ENCODE measurements around the gene XRCC6.
"Not testable (repeated sequence)": the region's sequence is repeated elsewhere in the genome, so short reads cannot be mapped to it uniquely, and the experiment has no call there.

XRCC6 gene

DNA sequence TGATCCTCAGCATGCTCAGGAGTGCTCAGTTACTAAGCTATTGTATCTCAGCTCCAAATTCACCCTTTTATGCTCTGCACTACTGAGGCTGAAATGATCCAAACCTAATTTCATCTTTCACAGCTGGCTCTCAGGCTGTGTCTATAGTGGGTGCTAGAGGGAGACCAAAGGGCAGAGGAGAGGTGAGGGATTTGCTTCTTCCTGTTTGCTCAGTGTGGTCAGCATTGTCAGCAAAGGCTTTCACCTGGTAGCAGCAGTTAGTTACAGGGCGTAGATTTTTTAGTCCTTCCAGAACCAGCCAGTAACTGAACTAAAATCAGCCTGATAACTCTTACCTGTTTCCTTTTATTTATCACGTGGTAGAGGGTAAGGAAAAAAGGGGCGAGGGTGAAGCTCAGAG is 33.2 kb downstream of the XRCC6 start:
- FAIRE-seq = no peak

DNA sequence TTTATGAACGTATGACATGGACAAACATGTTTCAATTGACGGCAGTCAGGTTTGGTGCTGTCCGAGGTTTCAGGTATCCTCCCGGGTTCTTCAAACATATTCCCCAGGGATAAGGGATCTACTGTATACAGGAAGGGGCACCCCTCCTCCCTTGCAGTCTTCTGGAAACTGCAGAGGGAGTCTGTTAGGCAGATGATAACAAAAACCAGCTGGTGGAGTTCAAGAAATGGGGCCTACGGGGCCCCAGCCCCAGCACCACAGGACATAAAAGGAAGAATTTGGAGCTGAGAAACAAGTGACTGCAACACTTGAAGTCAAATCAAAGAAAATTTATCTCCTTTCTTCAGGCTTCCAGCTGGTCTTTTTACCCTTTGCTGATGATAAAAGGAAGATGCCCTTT is 35.5 kb downstream of the XRCC6 start:
- FAIRE-seq = no peak

DNA sequence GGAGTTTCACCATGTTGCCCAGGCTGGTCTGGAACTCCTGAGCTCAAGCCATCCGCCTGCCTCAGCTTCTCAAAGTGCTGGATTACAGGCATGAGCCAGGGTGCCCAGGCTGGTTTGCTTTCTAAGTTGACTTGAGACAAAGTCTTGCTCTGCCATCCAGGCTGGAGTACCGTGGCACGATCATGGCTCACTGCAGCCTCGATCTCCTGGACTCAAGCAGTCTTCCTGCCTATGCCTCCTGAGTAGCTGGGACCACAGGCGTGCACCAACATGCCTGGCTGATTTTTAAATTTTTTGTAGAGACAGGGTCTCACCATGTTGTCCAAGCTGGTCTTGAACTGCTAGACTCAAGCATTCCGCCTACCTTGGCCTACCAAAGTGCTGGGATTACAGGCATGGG is 36.6 kb downstream of the XRCC6 start:
- FAIRE-seq = no peak

DNA sequence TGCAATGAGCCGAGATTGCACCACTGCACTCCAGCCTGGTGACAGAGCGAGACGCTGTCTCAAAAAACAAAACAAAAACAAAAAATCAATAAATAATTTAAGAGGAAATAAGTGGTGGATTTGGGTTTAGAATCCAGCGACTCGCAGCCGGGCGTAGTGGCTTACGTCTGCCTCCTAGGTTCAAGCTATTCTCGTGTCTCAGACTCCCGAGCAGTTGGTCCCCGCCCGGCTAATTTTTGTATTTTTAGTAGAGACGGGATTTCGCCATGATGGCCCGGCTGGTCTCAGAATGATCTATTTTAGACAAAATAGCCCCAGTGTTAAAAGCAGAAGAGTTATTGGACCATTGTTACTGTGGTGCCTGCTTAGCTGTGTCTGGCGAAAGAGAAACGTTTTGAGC is 37.8 kb downstream of the XRCC6 start:
- no peak for FAIRE-seq

DNA sequence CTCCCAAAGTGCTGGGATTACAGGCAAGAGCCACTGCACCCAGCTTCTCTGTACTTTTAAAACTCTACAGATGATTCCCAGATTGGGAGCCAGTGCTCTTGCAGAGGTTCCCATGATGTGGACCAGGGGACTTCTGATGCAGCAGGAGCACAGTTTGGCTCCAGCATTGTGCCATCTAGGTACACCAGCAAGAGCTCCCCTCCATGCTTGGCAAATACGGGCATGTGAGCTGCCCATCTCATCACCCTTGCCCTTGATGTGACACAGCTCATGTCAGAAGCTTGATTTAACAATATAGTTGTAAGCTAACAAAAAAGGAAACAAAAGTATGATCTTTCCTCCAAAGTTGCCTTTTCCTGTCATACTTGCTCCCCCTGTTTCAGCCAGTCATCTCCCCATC is 38.8 kb downstream of the XRCC6 start:
- no peak for FAIRE-seq

DNA sequence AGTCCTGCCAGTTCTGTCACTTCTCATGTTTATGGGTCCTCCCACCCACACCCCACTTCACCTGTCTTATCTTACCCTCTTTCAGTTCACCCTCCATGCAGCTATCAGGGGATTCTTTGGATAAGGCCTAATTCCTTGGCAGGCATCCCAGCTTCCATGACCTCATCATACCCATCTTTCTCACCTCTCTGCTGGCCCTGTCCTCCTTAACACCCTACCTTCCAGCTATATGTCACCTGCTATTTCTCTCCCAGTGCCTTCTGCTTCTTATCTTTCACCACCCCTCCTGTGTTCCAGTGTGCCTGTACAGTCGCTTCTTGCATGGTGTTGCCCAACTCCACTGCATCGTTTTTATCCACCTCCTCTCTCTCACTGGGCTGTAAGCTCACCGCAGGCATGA is 39.3 kb downstream of the XRCC6 start:
- no peak for FAIRE-seq

DNA sequence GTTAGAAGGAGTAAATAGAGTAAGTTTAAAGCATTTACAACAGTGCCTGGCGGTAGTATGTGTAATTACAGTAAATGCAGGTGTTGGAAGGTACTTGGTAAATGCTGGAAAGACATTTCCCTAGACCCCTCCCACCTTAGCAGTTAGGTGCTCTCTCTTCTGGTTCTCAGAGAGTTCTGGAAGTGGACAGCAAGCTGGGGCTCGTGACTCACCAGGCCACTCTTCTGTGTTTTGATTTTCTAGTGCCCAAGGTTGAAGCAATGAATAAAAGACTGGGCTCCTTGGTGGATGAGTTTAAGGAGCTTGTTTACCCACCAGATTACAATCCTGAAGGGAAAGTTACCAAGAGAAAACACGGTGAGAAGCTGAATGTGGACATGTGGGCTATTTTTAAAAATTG is 40.0 kb downstream of the XRCC6 start:
- no peak for FAIRE-seq

DNA sequence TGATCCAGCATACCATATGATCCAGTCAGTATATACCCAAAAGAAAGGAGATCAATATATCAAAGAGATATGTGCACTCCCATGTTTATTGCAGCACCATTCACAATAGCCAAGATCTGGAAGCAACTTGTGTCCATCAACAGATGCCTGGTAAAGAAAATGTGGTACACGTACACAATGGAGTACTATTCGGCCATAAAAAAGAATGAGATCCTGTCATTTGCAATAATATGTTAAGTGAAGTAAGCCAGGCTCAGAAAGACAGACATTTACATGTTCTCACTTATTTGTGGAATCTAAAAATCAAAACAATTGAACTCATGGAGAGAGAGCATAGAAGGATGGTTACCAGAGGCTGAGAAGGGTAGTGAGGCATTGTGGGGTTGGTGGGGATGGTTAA is 40.6 kb downstream of the XRCC6 start:
- no peak for FAIRE-seq

DNA sequence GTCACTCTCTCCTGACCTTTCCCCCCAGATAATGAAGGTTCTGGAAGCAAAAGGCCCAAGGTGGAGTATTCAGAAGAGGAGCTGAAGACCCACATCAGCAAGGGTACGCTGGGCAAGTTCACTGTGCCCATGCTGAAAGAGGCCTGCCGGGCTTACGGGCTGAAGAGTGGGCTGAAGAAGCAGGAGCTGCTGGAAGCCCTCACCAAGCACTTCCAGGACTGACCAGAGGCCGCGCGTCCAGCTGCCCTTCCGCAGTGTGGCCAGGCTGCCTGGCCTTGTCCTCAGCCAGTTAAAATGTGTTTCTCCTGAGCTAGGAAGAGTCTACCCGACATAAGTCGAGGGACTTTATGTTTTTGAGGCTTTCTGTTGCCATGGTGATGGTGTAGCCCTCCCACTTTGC is 42.5 kb downstream of the XRCC6 start:
- not testable (repeated sequence) for FAIRE-seq

DNA sequence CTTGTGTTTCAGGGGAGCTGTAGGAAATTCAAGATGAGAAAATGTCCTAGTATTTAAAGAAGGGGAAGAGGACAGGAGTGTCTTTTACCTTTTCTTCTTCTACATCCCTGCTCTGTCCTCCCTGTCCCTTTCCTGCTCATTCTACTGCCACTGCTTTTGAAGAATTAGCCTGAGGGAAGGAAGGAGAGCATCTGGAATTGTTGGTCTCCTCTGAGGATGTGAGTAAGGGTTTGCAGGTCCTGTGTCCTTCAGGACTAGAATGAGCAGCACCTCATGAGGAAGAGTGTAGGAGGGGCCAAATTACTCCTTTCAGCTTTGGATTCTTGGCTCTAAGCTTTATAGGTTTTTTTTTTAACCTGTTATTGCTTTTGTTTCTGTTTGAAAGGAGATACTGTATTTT is 43.4 kb downstream of the XRCC6 start:
- no peak for FAIRE-seq

DNA sequence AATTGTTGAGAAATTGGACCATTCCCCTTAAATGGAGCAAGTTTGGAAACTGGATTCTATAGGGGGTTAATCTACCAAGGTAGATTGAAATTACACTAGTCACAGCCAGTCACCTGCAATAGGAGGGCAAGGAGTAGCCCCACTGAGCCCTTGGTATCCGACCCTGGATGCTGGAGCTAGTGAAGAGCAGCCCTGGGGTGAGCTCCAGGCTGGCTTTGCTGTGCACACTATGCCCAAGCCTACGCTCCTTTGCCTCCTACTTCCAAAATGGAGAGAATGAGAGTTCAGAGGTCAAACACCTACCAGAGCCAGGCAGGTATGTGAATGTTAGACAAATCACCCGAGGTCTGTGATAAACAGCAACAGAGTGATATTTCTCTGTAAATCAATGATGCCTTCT is 43.9 kb downstream of the XRCC6 start:
- FAIRE-seq = no peak

DNA sequence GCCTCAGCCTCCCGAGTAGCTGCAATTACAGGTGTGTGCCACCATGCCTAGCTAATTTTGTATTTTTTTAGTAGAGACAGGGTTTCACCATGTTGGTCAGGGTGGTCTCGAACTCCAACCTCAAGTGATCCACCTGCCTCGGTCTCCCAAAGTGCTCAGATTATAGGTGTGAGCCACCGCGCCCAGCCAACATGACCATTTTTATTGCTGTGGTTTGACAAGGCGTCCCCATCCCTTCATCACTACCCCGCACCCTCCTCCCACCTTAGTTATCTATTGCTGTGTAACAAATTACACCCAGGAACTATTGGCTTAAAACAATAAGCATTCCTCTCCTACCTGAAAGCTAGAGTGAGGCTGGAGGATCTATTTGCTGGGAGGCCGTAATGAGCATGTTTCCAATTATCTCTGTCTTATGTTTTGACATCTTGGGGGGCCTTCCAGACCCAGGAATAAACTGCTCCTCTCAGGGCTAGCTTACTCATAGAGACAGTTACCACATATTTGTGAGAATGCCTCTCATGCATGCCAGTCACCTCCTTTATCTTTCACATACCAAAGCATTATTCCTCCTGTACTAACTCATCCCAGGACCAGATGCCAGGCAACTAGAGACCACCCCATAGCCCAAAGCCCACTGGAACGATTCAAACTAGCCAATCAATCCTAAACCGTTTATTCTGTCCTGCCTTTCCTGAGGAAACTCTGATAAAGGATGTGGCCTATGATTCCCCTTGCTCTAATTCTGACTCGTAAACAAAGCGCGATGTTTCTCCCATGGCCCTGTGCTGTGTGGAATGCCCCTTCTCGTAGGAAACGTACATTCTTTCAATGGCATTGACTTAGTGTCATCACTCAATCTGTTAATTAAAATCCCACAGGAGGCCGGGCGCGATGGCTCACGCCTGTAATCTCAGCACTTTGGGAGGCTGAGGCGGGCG is 48.1 kb downstream of the XRCC6 start:
- no peak for FAIRE-seq

DNA sequence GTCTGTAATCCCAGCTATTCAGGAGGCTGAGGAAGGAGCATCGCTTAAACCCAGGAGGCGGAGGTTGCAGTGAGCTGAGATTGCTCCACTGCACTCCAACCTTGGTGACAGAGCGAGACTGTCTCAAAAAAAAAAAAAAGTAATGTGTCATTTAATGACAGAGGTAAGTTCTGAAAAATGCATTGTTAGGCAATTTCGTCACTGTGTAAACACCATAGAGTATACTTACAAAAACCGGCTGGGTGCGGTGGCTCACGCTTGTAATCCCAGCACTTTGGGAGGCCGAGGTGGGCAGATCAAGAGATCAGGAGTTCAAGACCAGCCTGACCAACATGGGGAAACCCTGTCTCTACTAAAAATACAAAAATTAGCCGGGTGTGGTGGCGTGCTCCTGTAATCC is 51.0 kb downstream of the XRCC6 start:
- FAIRE-seq = not testable (repeated sequence)

DNA sequence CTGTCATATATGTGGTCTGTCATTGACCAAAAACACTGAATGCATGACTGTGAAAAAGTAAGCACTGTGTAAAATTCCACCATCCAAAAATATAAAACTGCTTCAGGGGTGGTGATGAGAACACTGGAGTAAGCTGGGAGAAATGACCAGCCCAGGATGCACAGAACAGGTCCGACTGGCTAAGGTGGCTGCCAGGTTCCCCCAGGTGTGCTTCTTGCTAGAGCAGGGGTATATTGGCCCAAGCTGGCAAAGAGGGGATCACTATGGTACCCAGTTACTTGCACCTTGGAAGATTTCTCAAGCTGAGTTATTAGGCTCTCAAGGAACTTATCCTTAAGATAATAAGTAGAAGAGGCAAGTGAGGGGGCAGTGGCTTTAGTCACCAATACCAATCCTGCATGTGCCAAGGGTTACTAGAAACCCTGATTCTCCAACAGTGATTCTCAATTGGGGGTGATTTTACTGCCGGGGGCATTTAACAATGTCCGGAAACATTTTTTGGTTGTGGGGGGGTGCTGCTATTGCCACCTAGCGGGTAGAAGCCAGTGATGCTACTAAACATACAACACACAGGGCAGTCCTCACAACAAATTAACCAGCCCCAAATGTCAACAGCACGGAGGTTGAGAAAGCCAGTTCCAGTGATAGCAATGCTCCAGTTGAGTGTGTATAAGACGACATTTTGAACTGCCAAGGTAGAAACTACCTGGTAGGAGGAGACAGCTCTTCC is 51.9 kb downstream of the XRCC6 start:
- no peak for FAIRE-seq

DNA sequence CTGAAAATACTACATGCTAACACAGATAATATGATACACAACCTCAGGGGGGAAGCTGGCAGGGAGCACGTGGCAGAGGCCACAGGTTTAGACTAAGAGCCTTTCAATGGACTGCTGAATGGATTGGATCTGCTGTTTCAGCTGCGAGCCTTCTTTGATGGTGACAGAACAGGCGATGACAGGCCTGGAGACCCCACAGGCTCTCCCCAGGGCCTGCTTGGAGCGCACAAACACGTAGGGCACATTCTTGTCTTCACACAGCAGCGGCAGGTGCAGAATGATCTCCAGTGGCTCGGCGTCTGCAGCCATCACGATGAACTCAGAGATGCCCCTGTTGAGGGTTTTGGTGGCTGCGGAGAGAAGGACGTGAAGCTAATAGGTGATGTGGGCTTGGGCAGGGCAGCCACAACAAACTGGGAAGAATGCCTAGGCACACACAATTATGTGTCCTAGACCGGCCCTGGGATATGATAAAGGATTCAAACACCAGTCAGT is 53.8 kb downstream of the XRCC6 start:
- FAIRE-seq = no peak

DNA sequence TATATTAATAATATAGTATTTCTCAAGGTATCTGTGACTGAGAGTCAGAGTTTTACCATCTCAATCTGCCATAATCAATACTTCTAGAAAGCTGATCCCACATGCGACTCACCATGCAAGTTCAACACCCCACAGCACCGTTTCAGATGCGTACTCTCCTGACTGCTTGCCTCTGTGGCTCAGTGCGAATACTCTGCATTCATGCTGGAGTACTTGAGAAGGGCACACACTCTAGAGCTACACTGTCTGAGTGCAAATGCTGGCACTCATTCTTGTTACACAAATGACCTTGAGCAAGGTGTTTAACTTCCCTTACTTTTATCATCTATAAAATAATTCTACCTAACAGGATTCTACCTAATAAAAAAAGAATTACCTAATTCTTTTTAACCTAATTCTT is 55.0 kb downstream of the XRCC6 start:
- no peak for FAIRE-seq

DNA sequence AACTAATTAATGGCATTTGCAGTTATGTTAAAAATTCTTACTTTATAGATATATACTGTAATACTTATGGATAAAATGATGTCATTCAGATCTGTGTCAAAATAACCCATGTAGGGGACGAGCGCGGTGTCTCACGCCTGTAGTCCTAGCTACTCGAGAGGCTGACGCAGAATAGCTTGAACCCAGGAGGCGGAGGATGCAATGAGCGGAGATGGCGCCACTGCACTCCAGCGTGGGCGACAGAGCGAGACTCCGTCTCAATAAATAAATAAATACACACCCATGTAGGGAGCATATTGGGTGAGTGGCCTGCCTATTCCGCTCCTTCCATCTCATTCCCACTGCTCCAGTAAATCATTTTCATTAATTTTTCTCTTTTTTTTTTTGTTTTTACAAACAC is 60.5 kb downstream of the XRCC6 start:
- no peak for FAIRE-seq

DNA sequence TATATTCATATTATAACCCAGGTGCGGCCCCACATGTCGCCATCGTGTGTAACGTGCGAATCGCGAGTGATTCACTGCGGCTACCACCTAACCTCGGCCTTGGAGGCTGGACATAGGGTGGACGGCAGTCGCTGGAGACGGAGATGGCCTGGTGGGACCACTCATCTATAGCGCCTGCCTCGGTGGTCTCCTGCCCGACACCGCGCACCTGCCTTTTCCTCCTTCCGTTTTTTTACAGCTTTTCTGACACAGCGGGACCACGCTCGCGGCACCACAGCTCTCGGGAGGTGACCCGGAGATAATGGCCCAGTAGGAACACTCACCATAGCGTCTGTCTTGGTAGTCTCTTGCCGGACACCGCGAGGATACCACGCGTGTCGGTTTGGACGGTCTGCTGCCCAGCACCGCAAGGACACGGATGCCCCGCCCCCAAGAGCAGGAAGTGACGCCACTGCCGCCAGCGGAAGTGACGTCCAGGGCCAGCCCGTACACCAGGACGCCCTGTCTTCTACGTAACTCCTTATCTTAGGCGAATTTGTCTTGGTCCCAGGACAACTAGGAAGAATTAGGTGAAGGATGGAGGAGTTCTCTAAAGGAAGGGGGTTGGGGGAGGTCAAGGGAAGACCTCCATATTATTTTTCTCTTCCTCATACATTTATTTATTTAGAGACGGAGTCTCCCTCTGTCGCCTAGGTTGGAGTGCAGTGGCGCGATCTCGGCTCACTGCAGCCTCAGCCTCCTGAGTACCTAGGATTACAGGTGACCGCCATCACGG is 61.1 kb downstream of the XRCC6 start:
- FAIRE-seq = no peak

DNA sequence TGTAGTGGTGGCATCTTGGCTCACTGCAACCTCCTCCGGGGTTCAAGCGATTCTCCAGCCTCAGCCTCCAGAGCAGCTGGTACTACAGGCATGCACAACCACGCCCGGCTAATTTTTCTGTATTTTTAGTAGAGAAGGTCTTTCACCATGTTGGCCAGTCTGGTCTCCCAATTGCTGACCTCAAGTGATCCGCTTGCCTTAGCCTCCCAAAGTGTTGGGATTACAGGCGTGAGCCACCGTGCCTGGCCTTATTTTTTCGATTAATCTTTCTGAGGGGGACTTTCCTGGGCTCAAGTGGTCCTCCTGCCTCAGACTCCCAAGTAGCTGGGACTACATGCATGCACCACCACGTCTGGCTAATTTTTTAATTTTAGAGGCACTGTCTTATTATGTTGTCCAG is 62.0 kb downstream of the XRCC6 start:
- no peak for FAIRE-seq

DNA sequence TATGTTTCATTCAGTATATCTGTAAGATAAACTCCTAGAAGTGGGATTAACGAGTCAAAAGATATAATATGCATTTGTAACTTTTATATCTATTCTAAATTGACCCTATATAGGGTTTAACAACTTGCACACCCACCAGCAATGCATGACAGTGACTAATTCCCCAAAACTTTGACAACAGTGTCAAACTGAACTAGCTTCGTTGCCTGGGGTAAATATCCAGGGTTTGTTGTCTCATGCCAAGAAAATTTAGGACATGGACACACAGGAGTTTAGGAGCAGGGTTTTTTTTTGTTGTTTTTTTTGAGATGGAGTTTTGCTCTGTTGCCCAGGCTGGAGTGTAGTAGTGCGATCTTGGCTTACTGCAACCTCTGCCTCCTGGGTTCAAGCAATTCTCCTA is 62.5 kb downstream of the XRCC6 start:
- no peak for FAIRE-seq

DNA sequence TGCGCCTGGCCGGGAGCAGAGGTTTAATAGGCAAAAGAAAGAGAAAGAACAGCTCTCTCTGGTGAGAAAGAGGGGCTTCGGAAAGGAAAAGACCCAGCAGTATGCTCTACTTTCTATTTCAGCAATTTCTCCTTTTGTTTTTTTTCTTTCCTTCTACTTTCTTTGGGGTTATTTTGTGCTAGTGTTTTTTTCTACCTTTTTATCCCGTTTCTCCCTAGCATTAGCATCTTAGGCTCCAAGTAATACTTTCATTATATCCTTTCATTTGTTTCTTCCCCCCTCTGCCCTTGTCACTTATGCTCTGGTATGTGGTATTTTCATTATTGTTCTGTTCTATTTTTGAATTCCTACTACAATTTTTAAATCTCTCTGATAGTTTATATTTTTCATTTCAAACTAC is 63.1 kb downstream of the XRCC6 start:
- FAIRE-seq = no peak

DNA sequence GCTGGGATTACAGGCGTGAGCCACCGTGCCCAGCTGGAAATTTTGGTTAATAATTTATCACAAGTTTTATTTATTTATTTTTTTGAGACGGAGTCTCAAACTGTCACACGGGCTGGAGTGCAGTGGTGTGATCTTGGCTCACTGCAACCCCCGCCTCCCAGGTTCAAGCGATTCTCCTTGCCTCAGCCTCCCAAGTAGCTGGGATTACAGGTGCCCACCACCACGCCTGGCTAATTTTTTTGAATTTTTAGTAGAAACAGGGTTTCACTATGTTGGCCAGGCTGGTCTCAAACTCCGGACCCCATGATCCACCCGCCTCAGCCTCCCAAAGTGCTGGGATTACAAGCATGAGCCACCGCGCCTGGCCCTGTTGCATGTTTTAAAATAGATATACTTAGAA is 65.8 kb downstream of the XRCC6 start:
- not testable (repeated sequence) for FAIRE-seq

DNA sequence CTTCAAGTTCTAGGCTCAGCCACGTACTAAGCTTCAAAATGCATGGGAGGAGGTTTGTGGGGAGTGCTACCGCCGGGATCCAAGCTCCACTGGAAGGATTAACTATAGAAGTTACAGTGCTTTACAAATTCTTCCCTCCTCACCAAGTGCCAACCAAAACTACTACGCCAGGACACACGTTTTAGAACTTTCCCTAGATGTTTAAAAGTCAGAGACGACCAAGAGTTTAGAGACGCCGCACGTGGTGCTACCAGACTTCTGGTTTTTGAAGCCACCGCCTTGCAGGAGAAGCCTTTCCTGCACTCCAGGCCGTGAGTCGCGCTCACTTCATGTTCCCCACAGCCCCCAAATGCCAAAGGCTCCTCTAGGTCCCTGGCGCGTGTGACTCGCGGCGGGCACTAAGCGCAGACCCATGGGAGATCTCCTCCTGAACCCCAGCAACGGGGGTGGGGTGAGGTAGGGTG is 66.8 kb downstream of the XRCC6 start:
- FAIRE-seq = no peak
